ENCODE data around the gene ZEB2. TPM values are rescaled to one million over a fixed set of nuclear protein-coding genes. Genes with fewer than 3 reads are reported as not detected.

Gene ZEB2
- total and polyA plus RNA-seq, 12 donors: 17.2 to 99.5 (median 83.0) TPM

- ATAC-seq (no peak), DNase-seq (no peak)
- 86 to 90% methylated on average over 10 of the region's 10 CpGs for WGBS, 2 donors
- intact Hi-C loops (cut with DNase I): no loop called here
- Histone ChIP-seq H3K27me3 (no peaks in the 10 kb centered on the region), H3K9me3 (no peaks in the 10 kb centered on the region), H3K36me3 (peaks cover 0 to 40% (median 0%) of the 10 kb centered on the region in 9 donors), H3K4me1 (peaks cover 0 to 75% (median 54%) of the 10 kb centered on the region in 9 donors), H3K27ac (no peak overlapping the region), H3K4me3 (no peak overlapping the region)
- TF ChIP-seq CTCF (IDR thresholded peaks at IDR 0.05): no peak
Measured at GRCh38 chr2:144466637-144467036, 53.3 kb downstream of the ZEB2 start.

- Histone ChIP-seq H3K4me1 (peaks cover 0 to 75% (median 55%) of the 10 kb centered on the region in 9 donors), H3K27me3 (no peaks in the 10 kb centered on the region), H3K36me3 (peaks cover 0 to 38% (median 0%) of the 10 kb centered on the region in 9 donors), H3K4me3 (no peak overlapping the region), H3K27ac (no peak overlapping the region), H3K9me3 (no peaks in the 10 kb centered on the region)
- TF ChIP-seq CTCF (IDR thresholded peaks at IDR 0.05): no peak
- intact Hi-C loops (cut with DNase I): no loop called here
- DNase-seq (no peak), ATAC-seq (no peak)
- WGBS, 2 donors: 92 to 93% methylated on average over 9 of the region's 9 CpGs
Measured at GRCh38 chr2:144465749-144466148, 54.2 kb downstream of the ZEB2 start.

- H3K27ac ChIP-seq: no peak overlapping the region
- H3K4me1 ChIP-seq: peaks cover 0 to 75% (median 55%) of the 10 kb centered on the region in 9 donors
- H3K4me3 ChIP-seq: no peak overlapping the region
- ATAC-seq: no peak
- intact Hi-C loops (cut with DNase I): loop anchor here in 2 of 10 donors (5.0 kb wide), 1 partner anchor 48 kb away; no protein-coding TSS in a partner anchor
- no peaks in the 10 kb centered on the region for H3K27me3 ChIP-seq
- DNase-seq: no peak
- peaks cover 0 to 38% (median 0%) of the 10 kb centered on the region in 9 donors for H3K36me3 ChIP-seq
- WGBS, 2 donors: 83 to 84% methylated on average over 5 of the region's 5 CpGs
- no peak for TF ChIP-seq CTCF (IDR thresholded peaks at IDR 0.05)
- H3K9me3 ChIP-seq: no peaks in the 10 kb centered on the region
Measured at GRCh38 chr2:144464730-144465129, 55.2 kb downstream of the ZEB2 start.

GRCh38 chr2:144463266-144463665, 56.7 kb downstream of the ZEB2 start:
- TF ChIP-seq CTCF (IDR thresholded peaks at IDR 0.05): no peak
- Histone ChIP-seq H3K36me3 (peaks cover 0 to 32% (median 0%) of the 10 kb centered on the region in 9 donors), H3K4me3 (no peak overlapping the region), H3K9me3 (no peaks in the 10 kb centered on the region), H3K27me3 (no peaks in the 10 kb centered on the region), H3K27ac (peak overlapping the region in 6 of 10 donors; percentile 56 to 77 (median 69)), H3K4me1 (peaks cover 0 to 78% (median 56%) of the 10 kb centered on the region in 9 donors)
- intact Hi-C loops (cut with DNase I): loop anchor here in 2 of 10 donors (5.0 kb wide), 1 partner anchor 49 kb away; no protein-coding TSS in a partner anchor
- WGBS, 2 donors: 86 to 93% methylated on average over 5 of the region's 5 CpGs
- ATAC-seq (no peak), DNase-seq (no peak)
